NCI-H1105 treated with DMSO at 0.1 percent for 48 hours (cell line): ENCODE results near the gene LNX2.

Source experiments
- DNase-seq: peaks from one replicate; lab custom pipeline; 2025; lab: John Stamatoyannopoulos, UW

The LNX2 gene

DNA sequence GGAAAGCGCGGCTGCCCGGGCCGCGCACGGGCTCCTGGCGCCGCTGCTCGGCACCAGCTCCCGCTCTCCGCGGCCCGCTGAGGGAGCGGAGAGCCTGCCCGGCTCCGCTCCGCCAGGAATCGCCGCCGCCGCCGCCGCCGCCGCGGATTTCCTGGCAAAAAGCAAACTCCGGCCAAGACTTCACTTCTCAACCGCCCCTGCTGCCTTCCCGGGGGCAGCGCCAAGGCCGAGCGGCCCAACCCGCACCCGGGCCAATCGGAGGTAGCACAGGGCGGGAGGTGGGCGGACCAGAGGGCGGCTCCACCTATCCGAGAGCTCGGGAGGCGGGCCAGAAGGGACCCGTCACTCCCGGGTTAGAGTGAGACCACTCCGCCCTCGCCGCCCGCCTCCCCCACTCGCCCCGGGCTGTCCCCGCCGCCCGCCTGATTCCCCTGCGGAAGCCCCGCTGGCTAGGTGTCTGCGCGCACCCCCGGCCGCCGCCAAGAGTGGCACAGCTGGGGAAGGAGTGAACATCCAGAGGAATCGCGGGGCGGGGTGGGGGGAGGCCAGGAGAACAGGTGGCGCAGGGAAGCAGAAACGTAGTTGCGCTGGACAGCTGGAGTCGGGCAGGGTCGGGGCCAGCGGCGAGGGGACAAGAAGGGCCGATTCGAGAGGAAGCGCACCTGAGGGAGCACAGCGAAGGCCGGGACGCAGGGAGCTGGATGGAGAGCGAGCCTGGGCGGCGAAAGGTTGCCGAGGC lies at the start of gene LNX2:
TSS of gene LNX2 (minus strand) at position 153 of the 739 bp plus-strand sequence. CDS start 38,826 bp downstream, outside the sequence.
- peak; percentile 79 for DNase-seq

DNA sequence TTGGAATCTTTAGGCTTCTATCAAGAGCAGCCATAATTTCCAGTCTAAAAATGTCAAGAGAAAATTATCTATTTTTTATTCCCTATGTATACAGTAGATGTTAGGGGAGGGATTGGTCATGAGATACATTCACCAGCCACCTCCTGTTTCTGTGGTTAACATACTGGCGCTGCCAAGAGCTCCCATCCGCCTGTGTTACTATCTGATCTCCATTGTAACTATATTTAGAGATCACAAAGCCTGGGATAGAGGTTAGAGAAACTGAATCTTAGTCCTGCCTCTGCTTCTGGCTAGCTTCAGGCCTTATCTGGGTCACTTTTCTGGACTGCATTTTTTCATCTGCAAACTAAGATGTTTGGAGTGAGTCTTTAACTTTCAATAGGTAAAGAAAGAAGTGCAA lies 47.6 kb upstream of the LNX2 start:
- DNase-seq, result no peak

DNA sequence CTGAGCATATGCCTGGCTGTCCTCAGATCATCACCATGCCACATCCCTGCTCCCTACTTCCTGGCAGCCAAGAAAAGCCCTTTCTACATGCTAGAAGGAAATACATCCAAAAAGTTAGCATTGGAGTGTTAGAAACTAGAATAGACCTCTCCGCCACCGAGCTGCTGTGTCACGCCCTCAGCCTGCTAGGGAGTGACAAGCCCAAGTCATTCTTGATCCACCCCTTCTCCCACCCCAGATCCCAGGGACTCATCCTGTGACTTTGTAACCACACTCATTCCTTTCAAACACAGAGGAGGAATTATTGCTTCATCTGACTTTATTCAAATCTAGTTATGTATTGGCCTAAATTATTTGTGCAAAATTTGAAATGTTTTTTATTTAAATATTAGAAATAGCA lies 46.6 kb upstream of the LNX2 start:
- DNase-seq, result no peak

DNA sequence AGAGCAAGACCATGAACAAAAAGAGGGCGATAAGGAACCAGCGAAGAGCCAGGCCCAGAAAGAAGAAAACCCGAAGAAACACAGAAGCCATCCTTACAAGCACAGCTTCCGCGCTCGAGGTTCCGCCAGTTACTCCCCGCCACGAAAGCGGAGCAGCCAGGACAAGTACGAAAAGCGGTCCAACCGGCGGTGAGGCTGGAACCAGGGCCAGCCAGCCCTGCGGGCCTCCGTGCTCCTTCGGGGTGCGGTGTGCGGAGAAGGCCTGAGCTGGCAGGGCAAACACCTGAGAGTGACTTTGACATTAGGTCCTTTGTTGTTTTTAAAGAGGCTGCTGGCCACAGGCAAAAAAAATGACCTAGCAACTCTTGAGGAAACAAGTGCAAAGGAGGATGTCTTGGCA lies 45.4 kb upstream of the LNX2 start:
- no peak for DNase-seq

DNA sequence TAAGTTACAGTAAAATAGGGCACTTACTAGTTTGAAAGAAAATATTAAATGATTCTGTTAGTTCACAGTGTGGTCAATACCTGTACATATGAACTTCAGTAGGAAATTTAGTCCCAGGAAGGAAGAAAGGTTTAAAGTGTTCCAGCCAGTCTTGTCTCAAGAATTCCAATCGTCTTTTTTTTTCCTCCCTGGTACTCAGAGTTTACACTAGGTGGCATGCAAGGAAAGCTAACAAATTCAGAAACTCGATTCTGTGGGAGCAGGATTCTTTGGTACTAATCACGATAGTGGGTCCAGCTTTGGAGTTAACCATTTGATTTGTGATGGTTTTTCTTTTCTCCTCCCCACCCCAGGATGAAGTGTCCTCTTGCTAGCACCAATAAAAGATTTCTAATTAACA lies 45.0 kb upstream of the LNX2 start:
- DNase-seq, result no peak

DNA sequence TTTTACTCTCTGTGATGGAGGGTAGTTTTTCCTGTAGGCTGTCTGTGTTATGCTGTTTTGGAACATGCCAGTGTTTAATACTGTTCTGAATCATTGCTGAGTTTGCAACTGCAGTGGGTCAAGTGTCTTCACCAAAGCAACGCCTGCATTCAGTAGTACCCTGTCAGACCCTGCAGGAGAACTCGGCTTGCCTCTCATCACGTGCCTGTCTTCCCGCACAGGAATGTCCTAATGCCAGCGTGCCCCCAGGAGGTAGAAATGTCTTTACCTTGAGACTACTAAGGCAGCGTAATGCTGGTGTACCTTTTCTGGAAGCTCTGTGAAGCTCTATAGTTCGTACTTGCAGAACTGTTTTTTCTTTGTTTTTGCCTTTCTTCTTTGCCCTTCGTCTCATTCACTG lies 43.6 kb upstream of the LNX2 start:
- no peak for DNase-seq

DNA sequence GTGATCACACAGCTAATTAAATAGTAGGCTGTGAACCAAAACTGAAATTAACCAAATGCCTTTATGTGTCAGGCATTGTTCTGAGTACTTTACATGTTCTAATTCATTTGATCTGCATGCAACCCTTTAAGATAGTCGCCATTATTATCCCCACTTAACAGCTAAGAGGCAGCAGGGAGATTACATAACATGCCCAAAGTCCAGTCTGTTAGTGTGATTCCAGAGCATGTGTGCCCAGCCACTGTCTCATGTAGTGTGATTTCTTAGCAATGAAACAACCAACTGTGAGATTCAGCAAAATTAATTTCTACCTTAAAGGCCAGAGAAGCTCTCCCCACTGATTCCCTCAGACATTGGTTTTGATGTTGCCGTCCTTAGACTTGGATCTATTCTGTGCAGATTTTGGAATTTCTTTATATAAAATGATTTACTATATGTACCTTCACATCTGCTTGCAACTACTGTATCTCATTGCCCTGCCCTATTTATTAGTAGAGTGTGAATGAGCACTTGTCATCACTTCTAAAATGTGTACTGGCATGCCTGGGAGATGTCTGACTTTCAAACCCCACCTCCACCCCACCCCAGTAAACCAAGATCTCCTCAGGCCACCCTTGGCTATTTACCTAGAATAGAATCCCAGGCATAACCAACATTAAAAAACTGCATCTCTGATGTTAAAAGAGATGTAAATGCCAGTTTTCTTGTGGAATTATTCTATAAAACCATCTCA lies 42.6 kb upstream of the LNX2 start:
- no peak for DNase-seq

DNA sequence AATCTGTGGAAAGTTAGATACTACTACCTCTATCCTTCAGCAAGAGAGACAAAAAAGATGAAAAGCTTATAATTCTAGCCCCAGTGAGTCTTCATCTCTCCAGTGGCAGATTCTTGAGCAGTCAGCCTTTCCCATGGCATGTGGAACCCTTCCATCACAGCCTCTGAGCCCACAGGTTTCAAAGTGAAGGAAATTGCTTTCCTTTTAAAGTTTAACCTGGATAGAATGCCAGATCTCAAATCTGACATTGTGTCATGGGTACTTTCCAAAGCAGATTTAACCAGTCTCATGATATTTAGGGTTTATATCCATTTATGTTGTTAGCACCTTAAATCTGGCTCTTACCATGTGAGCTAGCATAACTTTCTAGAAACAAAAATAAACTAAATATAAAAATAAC lies 40.7 kb upstream of the LNX2 start:
- no peak for DNase-seq

DNA sequence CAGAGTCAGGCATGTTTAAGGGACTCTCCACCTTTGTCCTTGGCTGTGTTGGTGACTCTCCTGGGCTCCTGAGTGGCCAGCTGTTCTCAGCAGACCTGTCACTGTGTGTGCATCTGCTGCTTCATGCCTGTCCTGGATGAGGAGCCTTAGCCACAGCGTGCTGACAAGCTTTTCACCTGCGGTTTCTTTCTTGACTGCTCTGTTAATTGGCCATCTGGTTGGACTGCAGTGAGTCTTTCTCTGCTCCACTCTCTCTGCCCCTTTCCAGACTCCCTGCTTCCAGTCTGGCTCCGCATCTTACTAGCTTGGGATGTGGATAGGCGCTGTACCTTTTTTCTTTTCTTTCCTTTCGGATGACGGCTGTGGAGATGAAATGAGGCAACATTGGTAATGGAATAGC lies 40.2 kb upstream of the LNX2 start:
- DNase-seq, result no peak

DNA sequence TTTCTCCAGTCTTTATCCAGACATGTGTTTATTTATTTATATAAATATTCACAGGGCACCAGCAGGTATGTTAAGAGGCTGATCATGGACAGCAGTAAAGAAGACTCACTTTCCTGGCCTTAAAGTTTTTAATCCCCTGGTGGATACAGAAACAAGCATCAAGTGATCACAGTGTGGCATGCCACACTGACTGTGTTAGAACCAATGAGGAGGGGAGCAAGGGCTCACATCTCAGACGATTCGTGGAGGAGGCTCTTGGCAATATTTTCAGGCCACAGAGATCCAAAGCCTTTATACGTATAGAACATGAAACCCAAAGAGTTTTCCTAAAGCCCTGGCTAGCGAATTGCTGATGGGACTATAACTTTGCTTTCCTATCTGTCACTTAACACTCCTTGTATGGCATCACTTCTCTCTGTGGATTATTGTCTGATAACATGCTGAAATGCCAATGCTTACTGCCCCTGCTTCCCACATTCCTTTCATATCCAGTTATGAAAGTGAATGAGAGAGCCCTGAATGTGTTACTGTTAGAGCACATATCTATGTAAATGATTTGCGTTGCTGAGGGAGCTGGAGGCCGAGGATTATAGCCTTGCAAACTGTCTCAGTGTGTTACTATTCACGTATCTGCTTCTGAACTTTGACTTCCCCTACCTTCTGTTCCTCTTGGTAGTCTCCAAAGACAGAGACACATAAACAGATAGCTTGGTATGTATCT lies 39.0 kb upstream of the LNX2 start:
- no peak for DNase-seq

DNA sequence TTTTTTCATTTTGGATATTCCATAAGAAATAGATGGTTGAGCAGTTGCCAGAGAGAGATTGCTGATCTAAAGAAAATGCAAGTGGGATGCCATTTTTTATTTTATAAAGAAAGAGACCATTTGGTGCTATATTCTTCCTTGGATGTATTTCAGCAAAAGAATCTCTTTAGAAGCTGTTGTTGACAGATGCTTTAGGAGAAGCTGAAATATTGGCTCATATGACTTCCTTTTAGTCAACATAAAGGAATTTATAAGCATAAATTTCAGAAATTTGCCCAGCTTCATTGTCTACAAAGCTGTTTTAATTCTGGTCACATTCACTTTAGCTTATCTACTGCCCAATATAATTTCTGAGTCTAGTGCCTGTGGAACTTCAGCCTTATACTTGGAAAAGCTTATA lies 38.2 kb upstream of the LNX2 start:
- DNase-seq, result no peak

DNA sequence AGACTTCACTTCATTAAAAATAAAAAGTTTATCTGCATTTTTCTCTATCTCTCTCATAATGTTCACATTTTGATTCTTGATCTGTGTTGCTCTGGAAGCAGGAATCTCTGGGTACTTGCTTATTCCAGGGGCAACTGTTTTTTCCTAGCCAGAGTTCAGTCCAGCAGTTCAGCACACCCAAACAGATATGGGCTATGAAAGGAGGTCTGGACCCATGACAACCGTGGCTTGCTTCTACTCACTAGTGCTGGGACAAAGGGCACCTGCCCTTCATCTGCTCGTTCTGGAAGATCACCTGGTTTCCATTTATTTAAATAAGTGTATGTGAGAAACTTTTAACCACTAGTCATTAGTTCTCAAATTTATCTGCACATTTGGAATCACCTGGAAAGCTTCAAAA lies 37.4 kb upstream of the LNX2 start:
- DNase-seq, result no peak

DNA sequence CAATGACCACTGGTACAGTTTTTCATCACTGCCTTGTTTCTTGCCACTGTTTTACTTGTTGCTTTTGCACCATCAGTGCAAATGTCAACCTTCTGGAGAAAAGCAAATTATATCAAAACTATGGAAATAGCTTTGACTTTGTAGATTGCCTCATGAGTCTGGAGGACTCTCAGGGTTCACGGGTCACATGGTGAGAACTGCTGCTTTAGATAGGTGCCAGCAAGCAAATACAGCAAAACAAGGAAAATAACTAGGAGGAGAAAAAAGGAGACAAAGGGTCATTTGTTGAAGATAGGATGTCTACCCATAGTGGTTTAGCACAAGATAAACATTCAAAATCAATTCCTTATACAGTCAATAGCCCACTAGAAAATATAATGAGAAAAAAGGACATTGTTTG lies 34.5 kb upstream of the LNX2 start:
- DNase-seq, result no peak

DNA sequence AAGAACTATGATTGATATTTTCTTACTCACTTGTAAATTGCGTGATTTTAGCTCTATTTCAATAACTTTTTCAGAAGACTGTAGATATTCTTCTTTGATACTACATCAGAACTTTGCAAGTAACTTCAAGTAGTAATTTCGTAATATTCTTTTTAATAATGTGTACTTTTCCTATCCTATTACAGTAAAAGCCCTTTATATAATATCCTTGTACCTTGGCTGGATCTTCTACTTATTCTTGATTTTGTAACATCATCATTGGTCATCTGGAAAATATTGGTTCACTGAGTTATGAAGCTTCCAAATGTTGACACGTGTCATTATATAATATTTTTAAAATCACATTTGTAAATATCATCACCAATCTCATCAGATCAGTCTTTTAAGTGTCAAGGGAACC lies 33.7 kb upstream of the LNX2 start:
- no peak for DNase-seq

DNA sequence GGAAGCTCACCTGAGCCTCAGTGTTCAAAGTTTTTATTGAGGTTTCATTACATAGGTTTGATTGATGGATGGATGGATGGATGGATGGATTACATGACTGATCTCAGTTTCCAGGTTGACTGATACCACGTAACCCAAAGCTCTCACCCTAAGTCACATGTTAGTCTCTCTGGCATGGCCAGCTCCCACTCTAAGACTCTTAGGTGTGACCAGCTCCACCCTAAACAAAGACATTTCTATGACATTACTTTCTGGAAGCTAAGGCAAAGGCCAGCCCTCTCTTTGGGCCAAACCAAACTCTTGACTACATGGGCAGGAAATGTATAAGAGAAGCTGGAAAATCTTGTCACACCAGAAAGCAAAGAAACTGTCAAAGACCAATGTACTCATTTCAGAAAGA lies 30.0 kb upstream of the LNX2 start:
- DNase-seq, result no peak

DNA sequence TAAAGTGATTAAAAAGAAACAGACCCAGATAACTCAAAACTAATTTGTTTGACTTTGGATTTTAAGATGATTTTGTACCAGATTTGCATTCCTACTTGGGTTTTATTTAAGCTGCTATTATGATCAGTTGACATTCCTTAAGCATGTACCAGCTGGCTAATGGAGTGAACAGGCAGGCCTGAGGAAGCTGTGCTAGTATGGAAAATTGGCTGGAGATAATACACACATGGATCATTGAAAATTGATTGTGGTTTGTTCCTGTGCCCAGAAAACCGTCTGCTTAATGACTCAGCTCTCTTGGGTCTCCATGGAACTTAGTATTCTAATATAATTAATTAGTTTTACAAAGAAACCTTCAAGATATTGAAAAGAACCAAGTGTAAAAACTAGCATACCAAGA lies 24.0 kb upstream of the LNX2 start:
- no peak for DNase-seq

DNA sequence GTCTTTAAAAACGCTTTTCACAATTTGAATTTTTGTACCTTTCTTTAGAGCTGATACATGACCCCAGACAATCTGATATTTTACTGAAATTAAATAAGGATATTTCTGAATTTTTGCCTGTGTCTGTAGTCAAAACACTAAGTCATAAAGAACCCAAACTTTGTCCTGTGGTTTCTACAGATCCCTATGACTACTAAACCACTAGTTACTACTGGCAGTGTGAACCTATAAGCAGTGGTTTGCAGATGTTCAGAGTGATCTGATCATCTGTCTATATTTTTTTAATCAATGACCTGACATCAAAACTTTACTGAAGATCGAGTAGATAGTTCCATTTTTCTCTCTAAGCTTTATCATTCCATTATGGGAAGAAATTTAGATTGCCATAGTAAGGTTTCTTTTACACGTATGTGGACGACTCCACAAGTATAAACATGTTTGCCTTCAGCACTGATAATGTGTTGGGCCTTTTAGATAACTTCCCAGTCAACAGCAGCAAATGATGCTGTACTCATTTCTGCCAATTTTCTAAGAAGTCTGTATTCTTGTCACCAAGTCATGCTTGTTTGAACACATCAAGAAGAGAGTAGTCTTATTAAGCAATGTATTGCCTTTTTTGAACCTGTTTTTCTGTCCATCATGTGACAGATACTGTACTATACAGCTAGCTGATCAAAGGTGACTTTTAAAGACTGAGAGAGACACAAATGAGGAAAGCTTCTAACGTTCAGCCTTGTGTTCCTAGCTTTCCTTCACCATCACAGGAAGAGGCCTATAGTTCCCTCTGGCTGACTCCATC lies 23.2 kb upstream of the LNX2 start:
- no peak for DNase-seq

DNA sequence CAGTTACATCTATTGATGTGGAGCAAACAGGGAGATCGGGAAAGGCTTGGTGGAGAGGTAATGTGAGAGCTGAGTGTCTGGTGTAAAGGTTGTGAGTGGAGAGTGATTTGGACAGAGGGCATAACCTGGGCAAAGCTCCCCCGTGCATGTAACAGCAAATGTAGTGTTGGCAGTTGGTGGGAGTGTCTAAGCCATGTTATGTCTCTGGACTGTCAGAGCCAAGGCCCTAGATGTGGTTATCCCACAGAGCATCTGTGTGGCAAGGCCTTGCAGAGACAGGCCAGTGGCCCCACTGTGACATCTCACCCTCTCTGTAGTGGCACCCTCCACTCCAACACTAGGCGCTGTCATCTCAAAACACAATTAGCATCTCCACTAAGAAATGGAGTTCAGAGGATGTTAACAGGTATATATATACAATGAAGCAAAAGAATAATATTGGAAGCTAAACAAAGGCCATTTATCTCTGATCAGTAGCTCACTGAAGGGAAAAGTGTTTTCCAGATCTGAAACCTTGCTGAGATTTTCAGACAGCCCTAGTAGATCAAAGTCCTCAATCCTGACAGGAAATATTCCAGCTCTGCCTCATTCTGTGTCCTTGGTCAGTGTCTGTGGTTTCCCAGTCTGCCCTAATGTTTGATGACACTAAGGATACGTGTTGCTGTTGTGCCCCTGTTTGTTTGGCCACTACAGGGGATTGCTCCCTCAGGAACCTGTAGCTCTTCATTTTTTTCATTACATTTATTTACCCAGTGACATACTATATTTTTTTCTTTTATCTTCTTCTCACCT lies 21.6 kb upstream of the LNX2 start:
- DNase-seq, result no peak

DNA sequence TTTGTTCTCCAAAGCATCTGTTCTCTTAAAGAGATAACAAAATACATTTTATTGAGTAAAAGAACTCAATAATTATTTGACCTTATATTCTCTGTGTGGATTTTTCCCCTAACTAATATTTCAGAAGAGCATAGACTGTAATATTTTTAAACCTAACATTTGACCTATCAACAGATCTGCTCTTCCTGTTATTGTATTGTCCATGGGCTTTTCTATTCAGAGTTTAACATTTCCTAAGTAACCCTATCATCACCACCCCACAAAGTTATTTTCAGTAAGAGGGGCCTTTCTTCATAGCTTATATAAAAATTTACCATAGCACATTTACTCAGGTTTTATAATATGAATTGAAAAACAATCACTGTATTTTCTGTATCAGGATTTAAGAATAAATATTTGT lies 18.9 kb upstream of the LNX2 start:
- DNase-seq, result no peak

DNA sequence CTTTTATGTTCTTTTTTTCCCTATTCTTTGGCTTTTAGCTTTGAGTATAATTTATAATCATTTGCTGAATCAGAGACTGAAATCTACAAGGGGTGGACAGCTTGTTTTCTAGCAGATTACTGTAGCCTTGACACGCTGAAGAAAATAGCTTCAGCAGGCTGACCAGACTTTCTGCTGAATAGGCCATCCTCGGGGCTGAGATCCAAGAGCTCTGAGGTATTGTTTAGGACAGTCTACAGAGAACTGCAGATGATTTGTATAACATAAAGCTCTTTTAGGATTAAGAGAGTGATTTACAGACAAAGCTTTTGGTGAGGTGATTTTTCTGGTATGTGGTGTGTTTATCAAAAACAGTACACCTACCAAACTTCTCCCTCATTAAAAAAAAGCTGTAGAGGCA lies 18.2 kb upstream of the LNX2 start:
- no peak for DNase-seq

DNA sequence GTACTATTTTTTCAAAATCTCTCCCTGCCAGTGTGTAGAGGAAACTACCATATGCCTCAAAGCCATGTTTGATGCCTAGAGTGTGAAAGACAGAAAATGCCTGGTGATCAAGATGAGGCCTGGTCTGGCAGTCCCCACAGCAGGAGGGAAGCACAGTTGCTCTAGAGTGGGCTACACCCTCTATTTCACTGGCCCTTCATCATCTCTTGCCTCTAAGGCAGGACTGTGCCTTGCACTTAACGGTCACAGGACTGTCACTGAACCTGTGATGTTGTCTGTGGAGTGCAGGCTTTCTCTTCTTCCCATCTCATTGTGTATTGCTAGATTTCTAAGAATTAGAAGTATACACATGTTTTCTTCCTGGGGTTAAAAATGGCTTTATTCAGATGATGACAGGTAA lies 17.7 kb upstream of the LNX2 start:
- DNase-seq, result no peak

DNA sequence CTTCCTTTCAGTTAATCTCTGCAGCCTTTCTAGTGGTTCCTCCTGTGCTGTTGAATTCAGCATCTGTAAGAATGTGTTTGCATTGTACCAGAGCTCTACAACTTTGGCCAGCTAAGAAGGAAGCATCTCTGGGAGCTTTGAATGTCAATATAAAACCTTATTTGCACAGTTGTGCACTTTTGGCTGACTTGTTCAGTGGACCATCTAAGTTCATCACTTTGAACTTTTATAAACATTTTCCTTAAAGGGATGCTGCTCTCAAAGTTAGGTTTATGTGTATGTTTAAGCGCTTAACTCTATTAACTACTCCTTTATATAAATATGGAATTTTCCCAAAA lies 16.9 kb upstream of the LNX2 start:
- DNase-seq, result no peak
